Lower leg skin (tissue), 3 donors: Measurements from ENCODE around the gene IFI27.

ENCODE experiments used
- POLR2A ChIP-seq, 2 donors: fragments of 450-650 bp; IDR thresholded peaks; one replicate each; pipeline ENCODE4 v1.6.1; 2016 to 2017; ENCODE audit warnings: antibody characterized with exemption in 2 of 2, mild to moderate bottlenecking in 1 of 2, moderate library complexity in 1 of 2
- TF ChIP-seq, protein P1 (sequence below), 3 donors: fragments of 450-650 bp; IDR thresholded peaks; one replicate each; pipeline ENCODE4 v1.5.1; 2016; ENCODE audit warnings: antibody characterized with exemption in 3 of 3, mild to moderate bottlenecking in 3 of 3, moderate library complexity in 2 of 3

DNA sequence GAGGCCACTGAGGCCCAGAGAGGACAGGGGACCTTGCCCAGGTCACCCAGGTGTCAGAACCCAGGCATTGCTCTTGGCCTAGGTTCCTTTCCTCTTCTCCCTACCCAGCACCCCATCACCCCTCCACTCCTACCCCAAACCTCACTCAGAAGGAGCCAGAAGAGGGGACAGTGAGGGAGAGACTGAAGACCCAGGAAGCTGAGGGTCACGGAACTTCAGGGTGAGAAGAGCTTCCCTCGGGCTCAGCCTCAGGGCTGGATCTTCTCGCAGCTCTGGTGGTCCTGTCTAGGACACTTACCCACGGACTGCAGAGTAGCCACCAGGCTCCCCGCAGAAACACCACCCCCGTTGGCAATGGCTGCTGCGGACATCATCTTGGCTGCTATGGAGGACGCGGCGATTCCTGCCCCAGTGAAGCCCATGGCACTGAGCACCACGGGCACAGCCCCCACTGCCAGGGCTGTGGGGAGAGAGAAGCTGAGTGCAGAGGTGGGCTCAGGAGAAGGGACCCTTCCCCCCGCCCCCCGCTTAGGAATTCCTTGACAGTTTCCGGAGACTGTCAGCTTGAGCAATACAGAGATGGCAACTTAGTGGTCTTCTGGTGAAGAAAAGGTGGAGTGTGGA is 17.8 kb downstream of the IFI27 start:
- TF ChIP-seq POLR2A (IDR thresholded peaks at IDR 0.05) = no peak
- TF ChIP-seq, protein P1, sequence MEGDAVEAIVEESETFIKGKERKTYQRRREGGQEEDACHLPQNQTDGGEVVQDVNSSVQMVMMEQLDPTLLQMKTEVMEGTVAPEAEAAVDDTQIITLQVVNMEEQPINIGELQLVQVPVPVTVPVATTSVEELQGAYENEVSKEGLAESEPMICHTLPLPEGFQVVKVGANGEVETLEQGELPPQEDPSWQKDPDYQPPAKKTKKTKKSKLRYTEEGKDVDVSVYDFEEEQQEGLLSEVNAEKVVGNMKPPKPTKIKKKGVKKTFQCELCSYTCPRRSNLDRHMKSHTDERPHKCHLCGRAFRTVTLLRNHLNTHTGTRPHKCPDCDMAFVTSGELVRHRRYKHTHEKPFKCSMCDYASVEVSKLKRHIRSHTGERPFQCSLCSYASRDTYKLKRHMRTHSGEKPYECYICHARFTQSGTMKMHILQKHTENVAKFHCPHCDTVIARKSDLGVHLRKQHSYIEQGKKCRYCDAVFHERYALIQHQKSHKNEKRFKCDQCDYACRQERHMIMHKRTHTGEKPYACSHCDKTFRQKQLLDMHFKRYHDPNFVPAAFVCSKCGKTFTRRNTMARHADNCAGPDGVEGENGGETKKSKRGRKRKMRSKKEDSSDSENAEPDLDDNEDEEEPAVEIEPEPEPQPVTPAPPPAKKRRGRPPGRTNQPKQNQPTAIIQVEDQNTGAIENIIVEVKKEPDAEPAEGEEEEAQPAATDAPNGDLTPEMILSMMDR (IDR thresholded peaks at IDR 0.05) = no peak
